ENCODE results near the gene MBD1. TPM values are rescaled to one million over a fixed set of nuclear protein-coding genes. Genes with fewer than 3 reads are reported as not detected.

The MBD1 gene
- total and polyA plus RNA-seq, 2 of the 13 experiments (the other 11 are each of a cell fraction or from before 2014, with no cell fraction given): 25.5 to 28.6 TPM

DNA sequence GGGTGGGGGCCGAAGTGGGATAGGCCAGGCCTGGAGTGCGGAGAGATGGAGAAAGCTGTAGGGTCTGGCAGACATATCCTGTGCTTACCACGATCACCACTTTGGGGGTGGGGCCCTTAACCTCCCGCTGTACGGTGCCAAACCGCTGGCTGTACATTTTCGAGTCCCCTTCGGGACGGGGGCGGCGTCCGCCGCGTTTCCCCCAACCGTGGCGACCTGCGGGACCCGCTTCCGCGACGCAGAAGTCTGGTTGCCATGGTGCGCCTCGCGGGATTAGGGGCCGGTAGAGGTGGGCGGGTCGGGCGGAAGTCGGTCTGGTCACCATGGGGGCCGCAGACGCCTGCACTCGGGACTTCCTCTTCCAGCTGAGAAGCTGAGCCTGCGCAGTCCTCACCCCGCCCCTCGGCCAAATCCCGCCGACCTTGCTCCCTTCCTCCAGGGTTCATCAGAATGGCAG lies 15.0 kb downstream of the MBD1 start, which contains the start of gene CFAP53 (continued):
- no peak for TF ChIP-seq ZFYVE20 (CRISPR knock-in tag; IDR thresholded peaks at IDR 0.05; ENCODE audit: borderline replicate concordance, low read depth)
- no peak for TF ChIP-seq ZNF782 (CRISPR knock-in tag; IDR thresholded peaks at IDR 0.05; ENCODE audit: borderline replicate concordance)
- TF ChIP-seq TBX2 (CRISPR knock-in tag; IDR thresholded peaks at IDR 0.05; ENCODE audit: borderline replicate concordance): no peak
- no peak for TF ChIP-seq ZNF335 (CRISPR knock-in tag; IDR thresholded peaks at IDR 0.05)
- TF ChIP-seq ZKSCAN1 (IDR thresholded peaks at IDR 0.05; ENCODE audit: low read length): no peak
- no peak for TF ChIP-seq ZNF775 (CRISPR knock-in tag; IDR thresholded peaks at IDR 0.05; ENCODE audit: borderline replicate concordance)
- TF ChIP-seq, protein P1, sequence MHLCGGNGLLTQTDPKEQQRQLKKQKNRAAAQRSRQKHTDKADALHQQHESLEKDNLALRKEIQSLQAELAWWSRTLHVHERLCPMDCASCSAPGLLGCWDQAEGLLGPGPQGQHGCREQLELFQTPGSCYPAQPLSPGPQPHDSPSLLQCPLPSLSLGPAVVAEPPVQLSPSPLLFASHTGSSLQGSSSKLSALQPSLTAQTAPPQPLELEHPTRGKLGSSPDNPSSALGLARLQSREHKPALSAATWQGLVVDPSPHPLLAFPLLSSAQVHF (CRISPR knock-in tag; IDR thresholded peaks at IDR 0.05): no peak
- no peak for TF ChIP-seq SIX1 (CRISPR knock-in tag; IDR thresholded peaks at IDR 0.05; ENCODE audit: borderline replicate concordance)
- no peak for TF ChIP-seq ZNF841 (CRISPR knock-in tag; IDR thresholded peaks at IDR 0.05; ENCODE audit: borderline replicate concordance)
- TF ChIP-seq, protein P2, sequence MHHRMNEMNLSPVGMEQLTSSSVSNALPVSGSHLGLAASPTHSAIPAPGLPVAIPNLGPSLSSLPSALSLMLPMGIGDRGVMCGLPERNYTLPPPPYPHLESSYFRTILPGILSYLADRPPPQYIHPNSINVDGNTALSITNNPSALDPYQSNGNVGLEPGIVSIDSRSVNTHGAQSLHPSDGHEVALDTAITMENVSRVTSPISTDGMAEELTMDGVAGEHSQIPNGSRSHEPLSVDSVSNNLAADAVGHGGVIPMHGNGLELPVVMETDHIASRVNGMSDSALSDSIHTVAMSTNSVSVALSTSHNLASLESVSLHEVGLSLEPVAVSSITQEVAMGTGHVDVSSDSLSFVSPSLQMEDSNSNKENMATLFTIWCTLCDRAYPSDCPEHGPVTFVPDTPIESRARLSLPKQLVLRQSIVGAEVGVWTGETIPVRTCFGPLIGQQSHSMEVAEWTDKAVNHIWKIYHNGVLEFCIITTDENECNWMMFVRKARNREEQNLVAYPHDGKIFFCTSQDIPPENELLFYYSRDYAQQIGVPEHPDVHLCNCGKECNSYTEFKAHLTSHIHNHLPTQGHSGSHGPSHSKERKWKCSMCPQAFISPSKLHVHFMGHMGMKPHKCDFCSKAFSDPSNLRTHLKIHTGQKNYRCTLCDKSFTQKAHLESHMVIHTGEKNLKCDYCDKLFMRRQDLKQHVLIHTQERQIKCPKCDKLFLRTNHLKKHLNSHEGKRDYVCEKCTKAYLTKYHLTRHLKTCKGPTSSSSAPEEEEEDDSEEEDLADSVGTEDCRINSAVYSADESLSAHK (CRISPR knock-in tag; IDR thresholded peaks at IDR 0.05; ENCODE audit: borderline replicate concordance): no peak
- TF ChIP-seq IKZF4 (CRISPR knock-in tag; IDR thresholded peaks at IDR 0.05; ENCODE audit: borderline replicate concordance, low read depth, not compliant biosample characterization): no peak
- TF ChIP-seq ZZZ3 (CRISPR knock-in tag; IDR thresholded peaks at IDR 0.05; ENCODE audit: borderline replicate concordance): no peak
- TF ChIP-seq MED1 (CRISPR knock-in tag; IDR thresholded peaks at IDR 0.05): no peak
- TF ChIP-seq ZNF446 (CRISPR knock-in tag; IDR thresholded peaks at IDR 0.05): no peak
- TF ChIP-seq GPN1 (CRISPR knock-in tag; IDR thresholded peaks at IDR 0.05; ENCODE audit: borderline replicate concordance): no peak
- TF ChIP-seq CREB1 (IDR thresholded peaks at IDR 0.05): no peak
- TF ChIP-seq CREB1 (CRISPR knock-in tag; IDR thresholded peaks at IDR 0.05): no peak
- no peak for TF ChIP-seq ZNF703 (CRISPR knock-in tag; IDR thresholded peaks at IDR 0.05; ENCODE audit: borderline replicate concordance)
- TF ChIP-seq, protein P3, sequence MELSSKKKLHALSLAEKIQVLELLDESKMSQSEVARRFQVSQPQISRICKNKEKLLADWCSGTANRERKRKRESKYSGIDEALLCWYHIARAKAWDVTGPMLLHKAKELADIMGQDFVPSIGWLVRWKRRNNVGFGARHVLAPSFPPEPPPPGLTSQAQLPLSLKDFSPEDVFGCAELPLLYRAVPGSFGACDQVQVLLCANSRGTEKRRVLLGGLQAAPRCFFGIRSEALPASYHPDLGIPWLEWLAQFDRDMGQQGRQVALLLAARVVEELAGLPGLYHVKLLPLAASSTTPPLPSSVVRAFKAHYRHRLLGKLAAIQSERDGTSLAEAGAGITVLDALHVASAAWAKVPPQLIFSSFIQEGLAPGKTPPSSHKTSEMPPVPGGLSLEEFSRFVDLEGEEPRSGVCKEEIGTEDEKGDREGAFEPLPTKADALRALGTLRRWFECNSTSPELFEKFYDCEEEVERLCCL (CRISPR knock-in tag; IDR thresholded peaks at IDR 0.05; ENCODE audit: borderline replicate concordance): no peak
- TF ChIP-seq NFRKB (IDR thresholded peaks at IDR 0.05): no peak
- TF ChIP-seq, protein P4, sequence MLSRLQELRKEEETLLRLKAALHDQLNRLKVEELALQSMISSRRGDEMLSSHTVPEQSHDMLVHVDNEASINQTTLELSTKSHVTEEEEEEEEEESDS (CRISPR knock-in tag; IDR thresholded peaks at IDR 0.05; ENCODE audit: borderline replicate concordance): no peak
- no peak for TF ChIP-seq LCORL (IDR thresholded peaks at IDR 0.05)
- no peak for TF ChIP-seq LCORL (CRISPR knock-in tag; IDR thresholded peaks at IDR 0.05)
- TF ChIP-seq, protein P5, sequence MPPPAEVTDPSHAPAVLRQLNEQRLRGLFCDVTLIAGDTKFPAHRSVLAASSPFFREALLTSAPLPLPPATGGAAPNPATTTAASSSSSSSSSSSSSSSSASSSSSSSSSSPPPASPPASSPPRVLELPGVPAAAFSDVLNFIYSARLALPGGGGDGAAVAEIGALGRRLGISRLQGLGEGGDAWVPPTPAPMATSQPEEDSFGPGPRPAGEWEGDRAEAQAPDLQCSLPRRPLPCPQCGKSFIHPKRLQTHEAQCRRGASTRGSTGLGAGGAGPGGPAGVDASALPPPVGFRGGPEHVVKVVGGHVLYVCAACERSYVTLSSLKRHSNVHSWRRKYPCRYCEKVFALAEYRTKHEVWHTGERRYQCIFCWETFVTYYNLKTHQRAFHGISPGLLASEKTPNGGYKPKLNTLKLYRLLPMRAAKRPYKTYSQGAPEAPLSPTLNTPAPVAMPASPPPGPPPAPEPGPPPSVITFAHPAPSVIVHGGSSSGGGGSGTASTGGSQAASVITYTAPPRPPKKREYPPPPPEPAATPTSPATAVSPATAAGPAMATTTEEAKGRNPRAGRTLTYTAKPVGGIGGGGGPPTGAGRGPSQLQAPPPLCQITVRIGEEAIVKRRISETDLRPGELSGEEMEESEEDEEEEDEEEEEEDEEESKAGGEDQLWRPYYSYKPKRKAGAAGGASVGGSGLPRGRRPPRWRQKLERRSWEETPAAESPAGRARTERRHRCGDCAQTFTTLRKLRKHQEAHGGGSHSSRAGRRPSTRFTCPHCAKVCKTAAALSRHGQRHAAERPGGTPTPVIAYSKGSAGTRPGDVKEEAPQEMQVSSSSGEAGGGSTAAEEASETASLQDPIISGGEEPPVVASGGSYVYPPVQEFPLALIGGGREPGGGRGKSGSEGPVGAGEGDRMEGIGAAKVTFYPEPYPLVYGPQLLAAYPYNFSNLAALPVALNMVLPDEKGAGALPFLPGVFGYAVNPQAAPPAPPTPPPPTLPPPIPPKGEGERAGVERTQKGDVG (CRISPR knock-in tag; IDR thresholded peaks at IDR 0.05; ENCODE audit: borderline replicate concordance): no peak
- no peak for TF ChIP-seq RCOR2 (CRISPR knock-in tag; IDR thresholded peaks at IDR 0.05)

Measured in HepG2 (cell line).